Esophagus mucosa (tissue), 1 donor: ENCODE results near the gene BBS5. TPM values are rescaled to one million over a fixed set of nuclear protein-coding genes. Genes with fewer than 3 reads are reported as not detected.
A peak's percentile ranks its signal among the peaks of the same experiment; 100 is the strongest.
"Not testable (repeated sequence)": the region's sequence is repeated elsewhere in the genome, so short reads cannot be mapped to it uniquely, and the experiment has no call there.

Experiments used
- ATAC-seq: fragments of 200-7000 bp; cut with Tn5 transposase; one replicate; pipeline ENCODE4 v1.9.1; 2020
- total RNA-seq: library from RNA; stranded (reverse); gene quantifications from one replicate; pipeline ENCODE4 v1.2.4, GENCODE V29; 2023
- donor health status: DM: yes; HTN: yes; CAD: no.

Gene BBS5
- total RNA-seq, 1 donor from 2014 or later: 3.5 TPM

GRCh38 chr2:169486487-169486886, 7.2 kb downstream of the BBS5 start:
- ATAC-seq: no peak

DNA sequence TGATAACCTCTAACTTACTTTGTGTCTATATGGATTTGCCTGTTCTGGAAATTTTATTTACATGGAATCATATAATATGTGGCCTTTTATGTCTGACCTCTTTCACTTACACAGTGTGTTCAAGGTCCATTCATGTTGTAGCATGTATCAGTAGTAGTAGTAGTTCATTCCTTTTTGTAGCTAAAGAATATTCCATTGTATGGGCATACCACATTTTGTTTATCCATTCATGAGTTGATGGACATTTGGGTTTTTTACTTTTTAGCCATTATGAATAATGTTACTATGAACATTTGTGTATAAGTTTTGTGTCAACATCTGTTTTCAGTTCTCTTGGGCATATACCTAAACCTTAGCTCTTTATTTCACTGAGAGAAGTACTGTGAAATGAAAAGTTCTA, 11.5 kb downstream of the BBS5 start:
- ATAC-seq: no peak

- ATAC-seq: no peak
Observed at GRCh38 chr2:169491378-169491777, 12.1 kb downstream of the BBS5 start.

- ATAC-seq: no peak
Observed at GRCh38 chr2:169493360-169493759, 14.1 kb downstream of the BBS5 start.

- ATAC-seq: no peak
Observed at GRCh38 chr2:169495310-169495928, 16.1 kb downstream of the BBS5 start.

DNA sequence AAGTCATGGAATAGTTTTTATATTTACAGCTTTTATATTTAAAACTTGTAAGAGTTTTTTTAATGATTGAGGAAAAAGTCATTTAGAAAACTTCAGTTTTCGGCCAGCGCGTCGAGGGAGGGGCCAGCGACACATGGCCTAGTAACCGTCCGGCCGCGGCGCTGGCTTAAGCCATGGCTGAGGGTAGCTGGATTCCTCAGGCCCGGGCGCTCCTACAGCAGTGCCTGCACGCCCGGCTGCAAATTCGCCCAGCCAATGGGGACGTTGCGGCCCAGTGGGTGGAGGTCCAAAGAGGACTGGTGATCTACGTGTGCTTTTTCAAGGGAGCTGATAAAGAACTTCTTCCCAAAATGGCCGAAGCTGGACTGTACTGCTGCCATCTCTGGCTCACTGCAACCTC, 25.4 kb downstream of the BBS5 start:
- no peak for ATAC-seq

GRCh38 chr2:169507698-169508097, 28.4 kb downstream of the BBS5 start:
- ATAC-seq: peak; percentile 83

DNA sequence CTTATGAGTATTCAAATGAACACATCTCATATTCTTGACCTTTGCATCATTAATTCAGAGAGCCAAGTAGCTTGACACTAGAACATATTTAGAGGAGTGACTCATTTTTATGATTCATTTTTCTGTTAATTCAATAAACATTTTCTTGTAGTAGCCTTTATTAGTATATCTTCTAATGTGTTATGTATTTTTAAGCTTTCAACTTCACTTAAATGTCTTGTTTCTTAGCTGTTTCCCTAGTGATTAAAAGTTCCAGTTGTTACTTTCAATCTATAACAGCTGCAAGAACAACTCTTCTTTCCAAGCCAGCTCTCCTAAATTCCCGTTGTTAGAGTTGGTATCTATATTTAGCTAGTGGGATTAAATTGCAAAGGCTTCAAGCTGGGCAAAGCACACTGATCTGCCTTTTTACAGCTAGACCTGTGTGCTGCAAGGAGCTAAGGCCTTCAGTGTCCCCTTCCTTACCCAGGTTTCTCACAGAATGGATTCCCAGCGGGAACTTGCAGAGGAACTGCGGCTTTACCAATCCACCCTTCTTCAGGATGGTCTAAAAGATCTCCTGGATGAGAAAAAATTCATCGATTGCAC, 30.1 kb downstream of the BBS5 start, which contains the start of gene KLHL41:
Gene KLHL41, plus strand, starts transcription at position 405 of the 588 bp plus-strand sequence. Its CDS starts 77 bp downstream, at position 482.
- ATAC-seq: no peak

GRCh38 chr2:169509955-169510354, 30.7 kb downstream of the BBS5 start:
- ATAC-seq: no peak

DNA sequence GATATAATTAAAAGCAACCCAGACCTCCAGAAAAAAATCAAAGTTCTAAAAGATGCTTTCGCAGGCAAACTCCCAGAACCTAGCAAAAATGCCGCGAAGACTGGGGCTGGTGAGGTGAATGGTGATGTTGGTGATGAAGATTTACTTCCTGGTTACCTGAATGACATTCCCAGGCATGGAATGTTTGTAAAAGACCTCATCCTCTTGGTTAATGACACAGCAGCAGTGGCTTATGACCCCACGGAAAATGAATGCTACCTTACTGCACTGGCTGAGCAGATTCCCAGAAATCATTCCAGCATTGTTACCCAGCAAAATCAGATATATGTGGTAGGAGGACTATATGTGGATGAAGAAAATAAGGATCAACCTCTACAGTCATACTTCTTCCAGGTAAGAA, 31.2 kb downstream of the BBS5 start:
- ATAC-seq: no peak

DNA sequence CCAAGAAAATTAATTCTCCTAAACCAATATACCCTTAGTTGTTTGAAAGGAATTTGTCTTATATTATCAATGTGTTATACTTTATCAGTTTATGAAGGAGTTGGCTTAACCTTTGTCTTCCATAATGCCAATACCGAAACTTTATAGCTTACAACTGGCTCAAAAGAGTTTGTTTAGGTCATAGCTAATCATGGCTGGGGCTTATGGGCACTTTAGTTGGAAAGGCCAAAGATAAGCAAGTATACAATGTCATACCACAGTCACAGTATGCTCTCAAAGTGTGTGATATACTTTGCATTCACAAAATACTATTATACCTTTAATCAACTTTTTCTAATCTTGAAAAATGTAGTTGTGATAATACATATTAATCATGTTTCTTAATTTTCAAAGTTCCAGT, 32.5 kb downstream of the BBS5 start:
- ATAC-seq: no peak

- ATAC-seq: no peak
Observed at GRCh38 chr2:169512525-169512924, 33.2 kb downstream of the BBS5 start.

- ATAC-seq: no peak
Observed at GRCh38 chr2:169513094-169513493, 33.8 kb downstream of the BBS5 start.

DNA sequence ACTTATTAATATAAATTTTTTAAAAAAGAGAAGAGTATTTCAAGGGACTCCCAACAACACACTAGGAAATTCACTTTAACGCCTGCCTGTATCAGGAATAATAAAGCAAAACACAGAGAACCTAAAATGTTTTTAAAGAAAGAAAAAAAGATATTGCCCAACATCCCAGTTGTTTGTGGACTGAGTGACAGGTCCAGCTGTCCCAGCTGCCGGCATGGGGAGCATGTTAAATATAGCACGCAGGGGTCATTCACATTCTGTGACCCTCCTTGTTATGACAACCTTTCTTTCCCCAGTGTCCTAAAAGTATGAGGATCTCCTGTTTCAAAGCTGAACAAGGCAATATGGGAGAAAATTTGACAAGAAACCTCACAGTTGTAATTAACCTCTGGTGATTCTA, 34.6 kb downstream of the BBS5 start:
- no peak for ATAC-seq

- ATAC-seq: not testable (repeated sequence)
Observed at GRCh38 chr2:169514758-169515157, 35.5 kb downstream of the BBS5 start.

DNA sequence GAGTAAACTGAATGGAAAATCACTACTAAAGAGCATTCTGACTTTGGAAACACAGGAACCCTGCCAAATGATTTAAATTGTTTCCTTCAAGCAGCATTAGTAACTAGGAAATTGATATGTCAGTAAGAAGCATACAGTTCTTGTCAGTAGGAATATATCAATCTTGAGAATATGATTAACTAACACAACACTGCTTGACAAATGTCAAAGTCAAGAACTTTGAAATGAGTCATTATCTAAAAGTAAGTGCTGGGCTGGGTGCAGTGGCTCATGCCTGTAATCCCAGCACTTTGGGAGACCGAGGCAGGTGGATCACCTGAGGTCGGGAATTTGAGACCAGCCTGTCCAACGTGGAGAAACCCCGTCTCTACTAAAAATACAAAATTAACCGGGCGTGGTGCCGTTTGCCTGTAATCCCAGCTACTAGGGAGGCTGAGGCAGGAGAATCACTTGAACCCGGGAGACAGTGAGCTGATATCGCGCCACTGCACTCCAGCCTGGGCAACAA, 37.2 kb downstream of the BBS5 start:
- peak; percentile 52 for ATAC-seq

DNA sequence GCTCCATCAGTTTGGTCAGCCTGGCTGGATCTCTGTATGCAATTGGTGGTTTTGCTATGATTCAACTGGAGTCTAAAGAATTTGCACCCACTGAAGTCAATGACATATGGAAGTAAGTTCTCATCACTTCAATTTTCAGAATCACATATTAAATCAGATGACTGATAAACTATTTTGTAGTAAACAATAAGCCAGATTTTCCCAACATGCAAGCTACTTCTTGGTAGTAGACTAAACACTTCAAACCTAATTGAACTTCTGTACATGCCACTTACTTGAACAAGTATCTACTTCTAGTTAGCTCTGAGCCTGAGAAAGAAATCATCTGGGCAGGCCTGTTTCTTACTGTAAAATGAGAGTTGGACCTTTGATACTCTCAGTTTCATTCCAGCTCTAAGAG, 41.6 kb downstream of the BBS5 start:
- ATAC-seq: no peak

DNA sequence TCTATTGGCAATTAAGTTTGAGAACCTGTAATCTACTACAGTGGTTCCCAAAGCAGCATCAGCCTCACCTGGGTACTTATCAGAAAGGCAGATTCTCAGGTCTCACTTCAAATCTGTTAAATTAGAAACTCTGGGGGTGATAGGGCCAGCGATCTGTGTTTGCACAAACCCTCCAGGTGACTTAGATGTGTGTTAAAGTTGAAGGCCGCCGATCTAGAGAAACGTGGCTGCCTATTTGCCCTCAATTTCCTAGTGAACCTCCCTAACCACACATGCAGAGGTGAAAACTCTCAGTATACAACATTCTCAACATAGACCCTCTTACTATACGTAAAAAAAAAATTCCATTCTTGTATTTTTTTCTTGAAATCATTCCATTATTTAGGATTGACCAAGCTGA, 44.4 kb downstream of the BBS5 start:
- ATAC-seq: no peak

- ATAC-seq: no peak
Observed at GRCh38 chr2:169525434-169525833, 46.1 kb downstream of the BBS5 start.

DNA sequence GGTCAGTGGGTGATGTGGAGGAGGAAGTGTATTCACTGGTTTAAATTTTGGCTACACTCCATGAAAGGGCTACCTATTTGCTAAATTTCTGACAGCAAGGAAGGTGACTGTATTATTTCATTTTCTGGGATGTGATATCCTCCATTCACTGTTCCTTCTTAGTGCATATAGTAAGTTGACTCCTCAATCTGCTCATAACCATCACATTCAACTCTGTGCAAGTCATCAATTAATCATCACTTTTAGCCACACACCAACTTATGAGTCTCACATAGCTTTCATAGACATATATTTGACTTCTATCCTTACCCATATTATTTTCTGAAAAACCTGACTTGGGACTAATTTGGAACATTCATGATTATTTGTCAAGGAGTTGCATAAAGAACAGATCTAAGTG, 47.2 kb downstream of the BBS5 start:
- ATAC-seq: no peak

GRCh38 chr2:169528271-169528701, 49.0 kb downstream of the BBS5 start:
- ATAC-seq: peak; percentile 76

DNA sequence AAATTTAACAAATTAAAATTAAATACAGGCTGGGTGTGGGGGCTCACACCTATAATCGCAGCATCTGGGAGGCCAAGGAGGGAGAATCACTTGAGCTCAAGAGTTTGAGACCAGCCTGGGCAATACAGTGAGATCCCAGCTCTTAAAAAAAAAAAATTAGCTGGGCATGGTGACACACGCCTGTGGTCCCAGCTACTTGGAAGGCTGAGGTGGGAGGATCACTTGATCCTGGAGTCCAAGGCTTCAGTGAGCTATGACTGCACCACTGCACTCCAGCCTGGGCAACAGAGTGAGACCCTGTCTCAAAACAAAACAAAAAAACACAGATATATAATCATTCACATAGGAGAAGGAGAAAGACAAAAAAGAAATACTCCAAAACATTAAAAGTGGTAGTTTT, 60.2 kb downstream of the BBS5 start:
- ATAC-seq: not testable (repeated sequence)

DNA sequence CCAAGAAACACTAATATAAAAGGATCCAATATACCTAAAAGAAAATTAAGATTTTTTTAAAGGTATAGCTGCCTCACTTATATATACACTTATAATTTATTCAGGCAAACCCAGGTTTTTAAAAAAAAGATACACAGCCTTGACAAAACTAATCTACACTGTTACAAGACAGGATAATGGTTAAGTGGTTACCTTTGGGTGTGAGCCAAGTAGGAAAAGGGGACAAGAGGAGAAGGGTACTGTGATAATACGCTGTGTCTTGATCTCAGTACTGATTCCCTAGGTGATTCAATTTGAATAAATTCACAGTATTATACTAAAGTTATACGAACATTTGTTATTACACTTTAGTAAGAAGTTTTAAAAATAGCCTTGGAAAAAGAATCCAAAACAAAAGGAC, 60.9 kb downstream of the BBS5 start:
- ATAC-seq: no peak

GRCh38 chr2:169542433-169542832, 63.1 kb downstream of the BBS5 start:
- ATAC-seq: no peak

GRCh38 chr2:169546756-169547155, 67.5 kb downstream of the BBS5 start:
- ATAC-seq: no peak
